HepG2 (cell line): ENCODE results near the gene SMARCC1. TPM values are rescaled to one million over a fixed set of nuclear protein-coding genes. Genes with fewer than 3 reads are reported as not detected.

Experiments used
- ATAC-seq: fragments of 200-7000 bp; cut with Tn5 transposase; 3 replicates; pipeline ENCODE4 v1.9.1; 2020; ENCODE audit warnings: mild to moderate bottlenecking, moderate library complexity
- BruUV-seq: library from RNA; stranded (reverse); fragments of 400-500 nt; replicated peaks from 2 replicates; lab custom pipeline; 2021; lab: Mats Ljungman, UMichigan
- CTCF ChIA-PET: fragments of 300-600 bp; formaldehyde crosslinking; extraction: SDS; loops from one replicate; lab custom pipeline; 2021; ENCODE audit warnings: low total read pairs, inconsistent platforms, low intra/inter-chr PET ratio; lab: Yijun Ruan, JAX
- POLR2A ChIA-PET: fragments of 350-600 bp; sonication (Branson Sonifier 250); formaldehyde crosslinking; loops from one replicate; lab custom pipeline; 2020; ENCODE audit warnings: antibody characterized with exemption, inconsistent platforms; lab: Yijun Ruan, JAX
- DNase-seq: peaks from one replicate; pipeline ENCODE4 v3.0.0-alpha.2; 2015; ENCODE audit warnings: low spot score
- FAIRE-seq: peaks from 3 replicates; lab custom pipeline; 2011; peaks lifted over from hg19 to GRCh38; lab: Jason Lieb, UNC
- H2AFZ ChIP-seq: one replicate; pipeline ENCODE4 v1.6.1; 2011; ENCODE audit warnings: low read length, inconsistent platforms
- H3K27ac ChIP-seq: fragments of 300-600 bp; 3 replicates; pipeline ENCODE4 v1.8.0; 2011; ENCODE audit warnings: mixed run types, mild to moderate bottlenecking, mixed read lengths, low read length, inconsistent platforms; ENCODE audit not compliant: insufficient read depth; ENCODE audit errors: extremely low read length
- H3K27me3 ChIP-seq, 2 experiments: fragments of 200-600 bp in 1 of 2; 2 replicates in 1 of 2; 3 replicates in 1 of 2; pipeline versions ENCODE4 v1.6.0 to v1.8.0; 2011; ENCODE audit warnings: low read length in 2 of 2, mild to moderate bottlenecking in 2 of 2, moderate library complexity in 2 of 2, inconsistent platforms in 1 of 2; ENCODE audit not compliant: insufficient read depth in 2 of 2, control insufficient read depth in 1 of 2
- H3K36me3 ChIP-seq, 2 experiments: fragments of 200-600 bp in 1 of 2; replicated peaks in 1 of 2; 2 replicates in 1 of 2; 3 replicates in 1 of 2; pipeline versions ENCODE4 v1.5.1 to v1.8.0; 2011; ENCODE audit warnings: low read length in 2 of 2, inconsistent platforms in 1 of 2; ENCODE audit not compliant: insufficient read depth in 2 of 2, control insufficient read depth in 1 of 2
- H3K4me1 ChIP-seq: 2 replicates; pipeline ENCODE4 v1.5.1; 2012; ENCODE audit warnings: low read length, inconsistent platforms; ENCODE audit not compliant: insufficient read depth
- H3K4me2 ChIP-seq: 2 replicates; pipeline ENCODE4 v1.6.0; 2011; ENCODE audit warnings: low read depth, low read length, inconsistent platforms
- H3K4me3 ChIP-seq, 3 experiments: fragments of 200-600 bp in 1 of 3; sonication (generic), shearing (Covaris generic) in 1 of 3; replicated peaks in 1 of 3; 2 replicates each; pipeline ENCODE4 v1.5.1; 2011 to 2016; ENCODE audit warnings: low read length in 3 of 3, inconsistent platforms in 2 of 3, low read depth in 2 of 3, mild to moderate bottlenecking in 2 of 3, control low read depth in 1 of 3, mixed read lengths in 1 of 3; ENCODE audit not compliant: insufficient read depth in 1 of 3
- H3K79me2 ChIP-seq: one replicate; pipeline ENCODE4 v1.6.1; 2011; ENCODE audit warnings: low read length, inconsistent platforms; ENCODE audit not compliant: insufficient read depth
- H3K9ac ChIP-seq: 2 replicates; pipeline ENCODE4 v1.6.0; 2011; ENCODE audit warnings: mild to moderate bottlenecking, low read depth, low read length, inconsistent platforms; ENCODE audit not compliant: insufficient read depth
- H3K9me3 ChIP-seq: 2 replicates; pipeline ENCODE4 v1.5.1; 2012; ENCODE audit warnings: mild to moderate bottlenecking, low read length
- H4K20me1 ChIP-seq: 2 replicates; pipeline ENCODE4 v1.6.0; 2011; ENCODE audit warnings: inconsistent platforms, mild to moderate bottlenecking, low read length, moderate library complexity; ENCODE audit not compliant: insufficient read depth
- CHCHD3 ChIP-seq: sonication (generic); formaldehyde crosslinking; IDR thresholded peaks from 2 replicates; pipeline ENCODE4 v1.8.0; 2022; ENCODE audit warnings: mild to moderate bottlenecking, missing genetic modification reagents, moderate library complexity
- GABPB1 ChIP-seq: IDR thresholded peaks from 2 replicates; pipeline ENCODE4 v1.6.1; 2016; ENCODE audit warnings: mild to moderate bottlenecking, missing genetic modification reagents, moderate library complexity, missing compliant biosample characterization
- HDAC6 ChIP-seq: fragments of 200-600 bp; sonication (generic); IDR thresholded peaks from 2 replicates; pipeline ENCODE4 v1.7.0; 2017; ENCODE audit warnings: mild to moderate bottlenecking, antibody characterized with exemption, low read length, low read depth
- HMG20A ChIP-seq: IDR thresholded peaks from 2 replicates; pipeline ENCODE4 v1.6.1; 2016; ENCODE audit warnings: borderline replicate concordance
- ISX ChIP-seq: sonication (generic); formaldehyde crosslinking; conservative IDR thresholded peaks from 2 replicates; pipeline ENCODE4 v1.5.0; 2020; ENCODE audit warnings: missing genetic modification reagents
- JUN ChIP-seq: sonication (generic); formaldehyde crosslinking; IDR thresholded peaks from 2 replicates; pipeline ENCODE4 v1.4.0; 2020; ENCODE audit warnings: mild to moderate bottlenecking, missing genetic modification reagents
- MIER3 ChIP-seq: IDR thresholded peaks from 2 replicates; pipeline ENCODE4 v1.6.1; 2016; ENCODE audit warnings: missing compliant biosample characterization, borderline replicate concordance
- PPARG ChIP-seq: conservative IDR thresholded peaks from 2 replicates; pipeline ENCODE4 v1.6.1; 2016; ENCODE audit warnings: missing biosample characterization, missing genetic modification reagents
- YEATS2 ChIP-seq: sonication (generic); formaldehyde crosslinking; IDR thresholded peaks from 2 replicates; pipeline ENCODE4 v1.4.0; 2020; ENCODE audit warnings: missing genetic modification reagents, borderline replicate concordance
- ZBTB1 ChIP-seq: sonication (generic); formaldehyde crosslinking; IDR thresholded peaks from 2 replicates; pipeline ENCODE4 v1.4.0; 2020; ENCODE audit warnings: missing genetic modification reagents, borderline replicate concordance
- ZNF160 ChIP-seq: sonication (generic); formaldehyde crosslinking; IDR thresholded peaks from 2 replicates; pipeline ENCODE4 v1.8.0; 2022; ENCODE audit warnings: mild to moderate bottlenecking, inconsistent platforms, missing genetic modification reagents
- ZNF33B ChIP-seq: sonication (generic); formaldehyde crosslinking; IDR thresholded peaks from 2 replicates; pipeline ENCODE4 v1.5.1; 2020; ENCODE audit warnings: mild to moderate bottlenecking, missing genetic modification reagents
- ZNF552 ChIP-seq: sonication (generic); formaldehyde crosslinking; IDR thresholded peaks from 2 replicates; pipeline ENCODE4 v1.9.0; 2022; ENCODE audit warnings: missing genetic modification reagents, mild to moderate bottlenecking, borderline replicate concordance
- ZNF766 ChIP-seq: sonication (generic); formaldehyde crosslinking; IDR thresholded peaks from 2 replicates; pipeline ENCODE4 v1.5.0; 2020; ENCODE audit warnings: missing genetic modification reagents, borderline replicate concordance
- ZNF782 ChIP-seq: sonication (generic); formaldehyde crosslinking; IDR thresholded peaks from 2 replicates; pipeline ENCODE4 v1.4.0; 2020; ENCODE audit warnings: missing genetic modification reagents, mild to moderate bottlenecking, borderline replicate concordance
- ZNF790 ChIP-seq: sonication (generic); formaldehyde crosslinking; IDR thresholded peaks from 2 replicates; pipeline ENCODE4 v1.8.0; 2022; ENCODE audit warnings: missing genetic modification reagents, mild to moderate bottlenecking, borderline replicate concordance
- ZNF839 ChIP-seq: sonication (generic); formaldehyde crosslinking; IDR thresholded peaks from 2 replicates; pipeline ENCODE4 v1.4.0; 2020; ENCODE audit warnings: missing genetic modification reagents, mild to moderate bottlenecking, borderline replicate concordance
- ZNF879 ChIP-seq: sonication (generic); formaldehyde crosslinking; IDR thresholded peaks from 2 replicates; pipeline ENCODE4 v1.8.1; 2023; ENCODE audit warnings: missing genetic modification reagents
- WGBS: methylation state at CpG from one replicate; pipeline ENCODE4 v1.1.6; 2017; ENCODE audit warnings: low lambda C conversion rate; 5-methylcytosine and 5-hydroxymethylcytosine counted together
- in situ Hi-C: cut with HindIII; loops from 2 replicates; pipeline ENCODE4 v1.10.0; 2017; ENCODE audit warnings: low pct_unique_long_range_greater_than_20kb; ENCODE audit not compliant: extremely low pct_ligation_motif_present
- intact Hi-C: fragments of 100-400 bp; cut with micrococcal nuclease; formaldehyde crosslinking; loops from one replicate; pipeline ENCODE4 v1.10.0; 2022; ENCODE audit not compliant: unreplicated experiment
- polyA plus RNA-seq, 8 experiments: library from polyadenylated mRNA; depleted of rRNA in 3 of 8; stranded (reverse) in 7 of 8; unstranded in 1 of 8; fragments of >200 nt; fragmentation: Illumina TruSeq in 4 of 8; extraction: Trizol in 4 of 8; gene quantifications; 2 replicates each; pipeline versions ENCODE4 v1.2.1 to v1.2.3, GENCODE V29; 2011 to 2016; ENCODE audit warnings: low read depth in 4 of 8, missing spikeins in 1 of 8, mixed read lengths in 1 of 8; ENCODE audit not compliant: insufficient read depth in 1 of 8
- total RNA-seq, 5 experiments: library from RNA; depleted of rRNA; stranded (reverse); fragments of >200 nt; fragmentation: Illumina TruSeq; extraction: Trizol; gene quantifications; 2 replicates each; pipeline ENCODE4 v1.2.3, GENCODE V29; 2016; ENCODE audit warnings: low read depth in 1 of 5
- TF ChIP-seq, protein P1 (sequence below): fragments of 450-650 bp; IDR thresholded peaks from 2 replicates; pipeline ENCODE4 v1.6.1; 2016
- TF ChIP-seq, protein P2 (sequence below): sonication (generic); formaldehyde crosslinking; IDR thresholded peaks from 2 replicates; pipeline ENCODE4 v1.5.0; 2020; ENCODE audit warnings: missing genetic modification reagents
- TF ChIP-seq, protein P3 (sequence below): fragments of 450-650 bp; IDR thresholded peaks from 2 replicates; pipeline ENCODE4 v1.6.1; 2017; ENCODE audit warnings: mild to moderate bottlenecking

Gene SMARCC1
- total and polyA plus RNA-seq, 2 of the 13 experiments (the other 11 are each of a cell fraction or from before 2014, with no cell fraction given): 47.9 to 58.4 TPM

DNA sequence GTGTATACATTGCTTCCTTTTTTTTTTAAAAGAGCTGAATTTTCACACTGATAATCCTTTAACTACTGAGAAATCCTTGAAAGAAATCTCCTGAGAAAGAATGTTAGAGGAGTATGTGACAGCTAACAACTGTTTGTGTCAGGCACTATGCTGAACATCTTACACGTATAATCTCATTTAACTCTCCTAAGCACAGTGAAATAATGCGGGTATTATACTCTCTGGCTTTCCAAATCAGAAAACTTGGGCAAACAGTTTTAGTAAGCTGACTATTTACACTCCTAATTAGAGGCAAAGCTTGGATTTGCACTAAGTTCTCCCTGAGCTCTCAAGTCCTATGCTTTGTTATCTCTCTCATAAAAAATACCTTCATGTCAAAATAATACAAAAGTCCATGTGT lies 69.3 kb downstream of the SMARCC1 start (continued):
- TF ChIP-seq, protein P1, sequence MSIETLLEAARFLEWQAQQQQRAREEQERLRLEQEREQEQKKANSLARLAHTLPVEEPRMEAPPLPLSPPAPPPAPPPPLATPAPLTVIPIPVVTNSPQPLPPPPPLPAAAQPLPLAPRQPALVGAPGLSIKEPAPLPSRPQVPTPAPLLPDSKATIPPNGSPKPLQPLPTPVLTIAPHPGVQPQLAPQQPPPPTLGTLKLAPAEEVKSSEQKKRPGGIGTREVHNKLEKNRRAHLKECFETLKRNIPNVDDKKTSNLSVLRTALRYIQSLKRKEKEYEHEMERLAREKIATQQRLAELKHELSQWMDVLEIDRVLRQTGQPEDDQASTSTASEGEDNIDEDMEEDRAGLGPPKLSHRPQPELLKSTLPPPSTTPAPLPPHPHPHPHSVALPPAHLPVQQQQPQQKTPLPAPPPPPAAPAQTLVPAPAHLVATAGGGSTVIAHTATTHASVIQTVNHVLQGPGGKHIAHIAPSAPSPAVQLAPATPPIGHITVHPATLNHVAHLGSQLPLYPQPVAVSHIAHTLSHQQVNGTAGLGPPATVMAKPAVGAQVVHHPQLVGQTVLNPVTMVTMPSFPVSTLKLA: no peak
- no peak for TF ChIP-seq ZNF552 (CRISPR knock-in tag)
- no peak for TF ChIP-seq PPARG
- TF ChIP-seq, protein P2, sequence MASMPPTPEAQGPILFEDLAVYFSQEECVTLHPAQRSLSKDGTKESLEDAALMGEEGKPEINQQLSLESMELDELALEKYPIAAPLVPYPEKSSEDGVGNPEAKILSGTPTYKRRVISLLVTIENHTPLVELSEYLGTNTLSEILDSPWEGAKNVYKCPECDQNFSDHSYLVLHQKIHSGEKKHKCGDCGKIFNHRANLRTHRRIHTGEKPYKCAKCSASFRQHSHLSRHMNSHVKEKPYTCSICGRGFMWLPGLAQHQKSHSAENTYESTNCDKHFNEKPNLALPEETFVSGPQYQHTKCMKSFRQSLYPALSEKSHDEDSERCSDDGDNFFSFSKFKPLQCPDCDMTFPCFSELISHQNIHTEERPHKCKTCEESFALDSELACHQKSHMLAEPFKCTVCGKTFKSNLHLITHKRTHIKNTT: no peak
- no peak for TF ChIP-seq HMG20A (CRISPR knock-in tag)

DNA sequence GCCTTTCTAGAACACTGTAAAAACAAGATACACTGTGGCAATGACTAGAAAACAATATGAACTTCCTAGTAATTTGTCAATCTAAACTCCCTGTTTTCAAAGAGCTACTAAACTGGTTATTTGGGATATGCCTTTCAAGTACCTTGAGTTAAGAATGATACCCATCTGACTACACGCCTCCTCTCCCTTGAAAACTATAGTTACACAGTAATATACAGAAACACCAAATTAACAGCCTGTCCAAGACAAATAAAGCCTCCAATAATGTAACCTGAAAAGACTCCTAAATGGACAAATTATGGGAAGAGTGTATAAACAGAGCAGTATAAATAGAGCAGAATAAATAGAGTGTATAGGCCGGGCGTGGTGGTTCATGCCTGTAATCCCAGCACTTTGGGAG lies 70.1 kb downstream of the SMARCC1 start:
- Histone ChIP-seq H3K9ac (no peak overlapping the region), H3K4me2 (no peak overlapping the region), H3K4me1 (no peaks in the 10 kb centered on the region), H3K79me2 (no peaks in the 10 kb centered on the region), H3K36me3 (peaks cover 22 to 79% of the 10 kb centered on the region in 2 experiments), H3K27ac (no peak overlapping the region), H3K9me3 (no peaks in the 10 kb centered on the region), H3K27me3 (no peaks in the 10 kb centered on the region), H3K4me3 (no peak overlapping the region), H2AFZ (no peak overlapping the region), H4K20me1 (0 out of 2 replicates have a peak, but pooled peaks cover 2% of the 10 kb centered on the region)
- intact Hi-C loops: no loop called here
- CTCF ChIA-PET: no interaction called here
- in situ Hi-C loops: no loop called here
- POLR2A ChIA-PET: no interaction called here
- BruUV-seq: no TSS peak
- WGBS: 100% methylated on average over 3 of the region's 3 CpGs
- ATAC-seq: no peak
- FAIRE-seq: no peak
- no peak for DNase-seq
- TF ChIP-seq ISX (CRISPR knock-in tag): no peak
- no peak for TF ChIP-seq ZNF790 (CRISPR knock-in tag)
- TF ChIP-seq ZBTB1 (CRISPR knock-in tag): no peak
- TF ChIP-seq, protein P3, sequence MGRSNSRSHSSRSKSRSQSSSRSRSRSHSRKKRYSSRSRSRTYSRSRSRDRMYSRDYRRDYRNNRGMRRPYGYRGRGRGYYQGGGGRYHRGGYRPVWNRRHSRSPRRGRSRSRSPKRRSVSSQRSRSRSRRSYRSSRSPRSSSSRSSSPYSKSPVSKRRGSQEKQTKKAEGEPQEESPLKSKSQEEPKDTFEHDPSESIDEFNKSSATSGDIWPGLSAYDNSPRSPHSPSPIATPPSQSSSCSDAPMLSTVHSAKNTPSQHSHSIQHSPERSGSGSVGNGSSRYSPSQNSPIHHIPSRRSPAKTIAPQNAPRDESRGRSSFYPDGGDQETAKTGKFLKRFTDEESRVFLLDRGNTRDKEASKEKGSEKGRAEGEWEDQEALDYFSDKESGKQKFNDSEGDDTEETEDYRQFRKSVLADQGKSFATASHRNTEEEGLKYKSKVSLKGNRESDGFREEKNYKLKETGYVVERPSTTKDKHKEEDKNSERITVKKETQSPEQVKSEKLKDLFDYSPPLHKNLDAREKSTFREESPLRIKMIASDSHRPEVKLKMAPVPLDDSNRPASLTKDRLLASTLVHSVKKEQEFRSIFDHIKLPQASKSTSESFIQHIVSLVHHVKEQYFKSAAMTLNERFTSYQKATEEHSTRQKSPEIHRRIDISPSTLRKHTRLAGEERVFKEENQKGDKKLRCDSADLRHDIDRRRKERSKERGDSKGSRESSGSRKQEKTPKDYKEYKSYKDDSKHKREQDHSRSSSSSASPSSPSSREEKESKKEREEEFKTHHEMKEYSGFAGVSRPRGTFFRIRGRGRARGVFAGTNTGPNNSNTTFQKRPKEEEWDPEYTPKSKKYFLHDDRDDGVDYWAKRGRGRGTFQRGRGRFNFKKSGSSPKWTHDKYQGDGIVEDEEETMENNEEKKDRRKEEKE: no peak
- TF ChIP-seq HDAC6: no peak
- TF ChIP-seq ZNF782 (CRISPR knock-in tag): no peak
- no peak for TF ChIP-seq MIER3
- no peak for TF ChIP-seq ZNF33B (CRISPR knock-in tag)
- no peak for TF ChIP-seq ZNF160 (CRISPR knock-in tag)
- no peak for TF ChIP-seq ZNF839
- TF ChIP-seq ZNF879 (CRISPR knock-in tag): no peak
- no peak for TF ChIP-seq YEATS2 (CRISPR knock-in tag)
- no peak for TF ChIP-seq GABPB1 (CRISPR knock-in tag)
- TF ChIP-seq CHCHD3 (CRISPR knock-in tag): no peak
- TF ChIP-seq ZNF766 (CRISPR knock-in tag): no peak
- TF ChIP-seq JUN (CRISPR knock-in tag): no peak
